ENCODE results near the gene CBFA2T2. TPM values are rescaled to one million over a fixed set of nuclear protein-coding genes. Genes with fewer than 3 reads are reported as not detected.

CBFA2T2 gene
- total and polyA plus RNA-seq, 2 of the 4 experiments (the other 2 are of a cell fraction) = 3.8 to 6.2 TPM

- CTCF ChIA-PET = no interaction called here
Measured at GRCh38 chr20:33622705-33623365, 132.9 kb downstream of the CBFA2T2 start.

More at GRCh38 chr20:33622705-33623365, 132.9 kb downstream of the CBFA2T2 start:
- Histone ChIP-seq H3K9me3 (ENCODE audit: control insufficient read depth, insufficient read depth, low read length) (no peaks in the 10 kb centered on the region), H2BK15ac (ENCODE audit: low read depth, low read length) (no peak overlapping the region), H3K4me1 (ENCODE audit: control insufficient read depth, insufficient read depth, low read length) (no peaks in the 10 kb centered on the region), H3K9ac (ENCODE audit: low read depth, low read length) (no peak overlapping the region), H3K23ac (ENCODE audit: low read depth, low read length) (no peak overlapping the region), H2BK120ac (ENCODE audit: low read depth, low read length) (no peak overlapping the region), H2BK5ac (ENCODE audit: low read depth, low read length, poor library complexity, severe bottlenecking) (no peak overlapping the region), H2BK20ac (ENCODE audit: low read depth, low read length) (no peak overlapping the region), H3K18ac (ENCODE audit: low read depth, low read length) (no peak overlapping the region), H3K79me1 (ENCODE audit: low read depth in 1 of 2, low read length in 2 of 2) (no peaks in the 10 kb centered on the region; a peak in 2 of 4 replicates), H3K4ac (ENCODE audit: low read depth, low read length) (no peak overlapping the region), H3K4me3 (ENCODE audit: insufficient read depth, low read depth, low read length) (no peak overlapping the region), H3K9me1 (ENCODE audit: insufficient read depth, low read length) (no peaks in the 10 kb centered on the region; the same call in 1 of the 2 replicates), H3K27ac (ENCODE audit: insufficient read depth, low read length) (no peak overlapping the region), H3K56ac (ENCODE audit: extremely low read depth, insufficient read depth, low read length) (no peak overlapping the region), H3K4me2 (ENCODE audit: low read depth, low read length) (no peak overlapping the region), H4K91ac (ENCODE audit: insufficient read depth, low read depth, low read length) (no peak overlapping the region), H2AK9ac (replicated peaks; ENCODE audit: low read depth, low read length, poor library complexity) (no peak overlapping the region), H2AFZ (replicated peaks; ENCODE audit: low read length, poor library complexity) (no peak overlapping the region), H4K20me1 (ENCODE audit: insufficient read depth, low read length) (no peaks in the 10 kb centered on the region), H3K27me3 (ENCODE audit: control insufficient read depth, insufficient read depth, low read length) (no peaks in the 10 kb centered on the region), H3K14ac (replicated peaks; ENCODE audit: low read depth, low read length) (no peak overlapping the region), H4K8ac (ENCODE audit: low read depth in 2 of 2, low read length in 2 of 2) (no peak overlapping the region), H3K36me3 (ENCODE audit: control insufficient read depth, insufficient read depth, low read length) (peaks cover 26% of the 10 kb centered on the region), H4K5ac (ENCODE audit: low read depth, low read length) (no peak overlapping the region), H2AK5ac (ENCODE audit: low read depth, low read length) (no peak overlapping the region)
- no peak for DNase-seq
- in situ Hi-C loops (cut with MboI; ENCODE audit: low sequenced_read_pairs) (no loop called here), dilution Hi-C loops (cut with HindIII; ENCODE audit: low sequenced_read_pairs, unreplicated experiment) (no loop called here), intact Hi-C loops (cut with micrococcal nuclease) (loop anchor here (5.0 kb wide), 1 partner anchor 36 kb away; no protein-coding TSS in a partner anchor)
- BruUV-seq (replicated peaks) = no TSS peak
- TF ChIP-seq, protein P1, sequence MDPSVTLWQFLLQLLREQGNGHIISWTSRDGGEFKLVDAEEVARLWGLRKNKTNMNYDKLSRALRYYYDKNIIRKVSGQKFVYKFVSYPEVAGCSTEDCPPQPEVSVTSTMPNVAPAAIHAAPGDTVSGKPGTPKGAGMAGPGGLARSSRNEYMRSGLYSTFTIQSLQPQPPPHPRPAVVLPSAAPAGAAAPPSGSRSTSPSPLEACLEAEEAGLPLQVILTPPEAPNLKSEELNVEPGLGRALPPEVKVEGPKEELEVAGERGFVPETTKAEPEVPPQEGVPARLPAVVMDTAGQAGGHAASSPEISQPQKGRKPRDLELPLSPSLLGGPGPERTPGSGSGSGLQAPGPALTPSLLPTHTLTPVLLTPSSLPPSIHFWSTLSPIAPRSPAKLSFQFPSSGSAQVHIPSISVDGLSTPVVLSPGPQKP (IDR thresholded peaks at IDR 0.05; ENCODE audit: borderline replicate concordance, low read depth, low read length) = no peak
- TF ChIP-seq CEBPB (IDR thresholded peaks at IDR 0.05; ENCODE audit: low read depth, low read length) (no peak), BHLHE40 (IDR thresholded peaks at IDR 0.05; ENCODE audit: low read depth, low read length) (no peak), RAD21 (IDR thresholded peaks at IDR 0.05; ENCODE audit: low read length) (no peak), RFX5 (IDR thresholded peaks at IDR 0.05; ENCODE audit: low read depth, low read length) (no peak), NFE2L2 (IDR thresholded peaks at IDR 0.05; ENCODE audit: low read depth, low read length) (no peak), POLR2A (IDR thresholded peaks at IDR 0.05; ENCODE audit: low read depth, low read length) (no peak), MAZ (IDR thresholded peaks at IDR 0.05; ENCODE audit: borderline replicate concordance, low read depth, low read length) (no peak), MAFK (IDR thresholded peaks at IDR 0.05; ENCODE audit: low read depth, low read length) (no peak), RCOR1 (IDR thresholded peaks at IDR 0.05; ENCODE audit: insufficient replicate concordance, low read length) (no peak), MXI1 (IDR thresholded peaks at IDR 0.05; ENCODE audit: borderline replicate concordance, low read depth, low read length) (no peak), FOS (IDR thresholded peaks at IDR 0.05; ENCODE audit: low read depth, low read length) (no peak), CHD1 (IDR thresholded peaks at IDR 0.05; ENCODE audit: low read depth, low read length) (no peak), SMC3 (IDR thresholded peaks at IDR 0.05; ENCODE audit: low read depth, low read length) (no peak)
- TF ChIP-seq, protein P2, sequence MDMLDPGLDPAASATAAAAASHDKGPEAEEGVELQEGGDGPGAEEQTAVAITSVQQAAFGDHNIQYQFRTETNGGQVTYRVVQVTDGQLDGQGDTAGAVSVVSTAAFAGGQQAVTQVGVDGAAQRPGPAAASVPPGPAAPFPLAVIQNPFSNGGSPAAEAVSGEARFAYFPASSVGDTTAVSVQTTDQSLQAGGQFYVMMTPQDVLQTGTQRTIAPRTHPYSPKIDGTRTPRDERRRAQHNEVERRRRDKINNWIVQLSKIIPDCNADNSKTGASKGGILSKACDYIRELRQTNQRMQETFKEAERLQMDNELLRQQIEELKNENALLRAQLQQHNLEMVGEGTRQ (IDR thresholded peaks at IDR 0.05; ENCODE audit: low read depth, low read length) = no peak
- TF ChIP-seq, protein P3, sequence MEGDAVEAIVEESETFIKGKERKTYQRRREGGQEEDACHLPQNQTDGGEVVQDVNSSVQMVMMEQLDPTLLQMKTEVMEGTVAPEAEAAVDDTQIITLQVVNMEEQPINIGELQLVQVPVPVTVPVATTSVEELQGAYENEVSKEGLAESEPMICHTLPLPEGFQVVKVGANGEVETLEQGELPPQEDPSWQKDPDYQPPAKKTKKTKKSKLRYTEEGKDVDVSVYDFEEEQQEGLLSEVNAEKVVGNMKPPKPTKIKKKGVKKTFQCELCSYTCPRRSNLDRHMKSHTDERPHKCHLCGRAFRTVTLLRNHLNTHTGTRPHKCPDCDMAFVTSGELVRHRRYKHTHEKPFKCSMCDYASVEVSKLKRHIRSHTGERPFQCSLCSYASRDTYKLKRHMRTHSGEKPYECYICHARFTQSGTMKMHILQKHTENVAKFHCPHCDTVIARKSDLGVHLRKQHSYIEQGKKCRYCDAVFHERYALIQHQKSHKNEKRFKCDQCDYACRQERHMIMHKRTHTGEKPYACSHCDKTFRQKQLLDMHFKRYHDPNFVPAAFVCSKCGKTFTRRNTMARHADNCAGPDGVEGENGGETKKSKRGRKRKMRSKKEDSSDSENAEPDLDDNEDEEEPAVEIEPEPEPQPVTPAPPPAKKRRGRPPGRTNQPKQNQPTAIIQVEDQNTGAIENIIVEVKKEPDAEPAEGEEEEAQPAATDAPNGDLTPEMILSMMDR (conservative IDR thresholded peaks at IDR 0.05; ENCODE audit: low read depth, low read length) = no peak
- POLR2A ChIA-PET (ENCODE audit: unreplicated experiment) = no interaction called here
- ATAC-seq (ENCODE audit: low read depth) = no peak
- 100% methylated on average over 1 of the region's 10 CpGs; no CpG with 5 or more reads in 1 of the 2 experiments for WGBS, 2 experiments (ENCODE audit: extremely low coverage in 2 of 2, insufficient read length in 1 of 2)

Measured in IMR-90 (cell line).